ENCODE data around the gene GSC2.
"Not testable (repeated sequence)": the region's sequence is repeated elsewhere in the genome, so short reads cannot be mapped to it uniquely, and the experiment has no call there.

GSC2 gene

DNA sequence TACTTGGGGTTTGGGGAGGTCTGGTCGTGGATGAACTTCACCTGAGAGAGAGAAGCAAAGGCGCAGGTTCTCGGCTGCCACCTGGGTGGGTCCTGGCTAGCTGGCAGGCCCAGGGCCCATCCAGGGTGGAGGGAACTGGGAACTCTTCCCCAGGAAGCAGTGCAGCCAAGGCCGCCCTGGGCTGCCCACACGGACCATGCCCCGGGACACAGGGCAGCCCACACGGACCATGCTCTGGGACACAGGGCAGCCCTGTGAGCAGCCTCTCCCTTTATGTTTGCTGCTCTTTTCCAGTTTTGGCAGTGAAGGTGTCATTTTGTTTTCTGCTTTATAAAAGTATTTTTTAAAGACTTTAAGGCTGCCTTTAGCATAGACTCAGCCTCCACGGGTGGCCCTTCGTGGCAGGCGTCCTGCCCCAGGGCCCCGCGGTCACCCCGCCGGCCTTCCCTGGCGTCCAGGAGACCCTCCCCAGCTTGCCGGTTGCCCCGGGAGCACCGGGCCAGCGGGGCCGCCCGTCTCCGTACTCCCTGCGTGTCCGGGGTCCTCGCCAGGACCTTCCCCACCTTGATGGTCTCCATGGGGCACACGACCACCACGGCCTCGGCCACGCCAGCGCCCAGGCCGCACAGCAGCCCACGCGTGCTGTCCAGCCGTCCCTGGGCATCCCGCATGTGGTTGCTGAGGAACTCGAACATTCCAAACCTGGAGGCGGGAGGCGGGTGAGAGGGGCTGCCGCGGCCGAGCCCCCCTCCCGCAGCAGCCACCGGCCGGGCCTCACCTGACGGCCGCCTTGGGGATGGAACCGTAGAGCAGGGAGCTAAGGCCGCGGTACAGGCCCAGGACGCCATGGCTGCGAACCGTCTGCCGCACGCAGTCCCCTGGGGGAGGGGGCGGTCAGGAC lies 27.3 kb upstream of the GSC2 start:
- no peak for DNase-seq

DNA sequence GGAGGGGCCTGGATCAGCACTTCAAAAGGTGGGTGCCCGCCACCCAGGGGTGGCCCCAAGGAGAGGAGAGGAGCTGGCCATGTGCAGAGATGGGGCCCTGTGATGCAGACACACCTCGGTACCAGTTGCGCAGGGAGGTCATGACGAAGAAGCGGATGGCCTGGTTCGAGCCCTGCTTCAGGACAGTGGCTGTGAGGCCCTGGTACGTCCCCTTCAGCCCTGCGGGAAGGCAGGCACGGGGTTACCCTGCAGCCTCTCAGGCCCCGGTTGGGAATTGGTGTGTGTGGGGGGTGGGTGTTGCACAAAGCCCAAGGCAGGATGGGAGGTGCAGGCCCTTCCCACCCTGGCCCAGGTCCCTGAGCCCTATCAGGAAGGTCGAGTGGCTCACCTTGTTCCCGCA lies 26.6 kb upstream of the GSC2 start:
- no peak for DNase-seq

DNA sequence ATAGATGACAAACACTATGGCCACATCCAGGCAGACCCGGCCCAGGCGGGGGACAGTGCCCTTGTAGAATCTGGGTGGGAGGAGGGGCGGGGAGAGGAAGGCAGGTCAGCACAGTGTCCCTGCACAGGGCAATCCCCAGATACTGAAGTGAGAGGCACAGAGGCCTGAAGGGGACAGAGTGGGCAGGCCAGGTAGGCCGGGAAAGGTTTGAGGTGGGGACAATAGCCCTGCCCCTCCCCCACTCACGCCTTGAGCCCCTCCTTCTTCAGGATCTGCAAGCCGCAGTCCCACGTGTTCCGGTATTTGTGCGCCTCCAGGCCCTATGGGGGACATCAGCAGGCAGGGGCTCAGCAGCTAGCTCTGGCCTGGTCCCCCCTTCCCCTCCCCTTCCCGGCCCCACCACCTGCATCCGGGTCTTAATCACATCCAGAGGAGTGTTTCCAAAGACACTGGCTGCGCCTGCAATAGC lies 26.1 kb upstream of the GSC2 start:
- DNase-seq: no peak

DNA sequence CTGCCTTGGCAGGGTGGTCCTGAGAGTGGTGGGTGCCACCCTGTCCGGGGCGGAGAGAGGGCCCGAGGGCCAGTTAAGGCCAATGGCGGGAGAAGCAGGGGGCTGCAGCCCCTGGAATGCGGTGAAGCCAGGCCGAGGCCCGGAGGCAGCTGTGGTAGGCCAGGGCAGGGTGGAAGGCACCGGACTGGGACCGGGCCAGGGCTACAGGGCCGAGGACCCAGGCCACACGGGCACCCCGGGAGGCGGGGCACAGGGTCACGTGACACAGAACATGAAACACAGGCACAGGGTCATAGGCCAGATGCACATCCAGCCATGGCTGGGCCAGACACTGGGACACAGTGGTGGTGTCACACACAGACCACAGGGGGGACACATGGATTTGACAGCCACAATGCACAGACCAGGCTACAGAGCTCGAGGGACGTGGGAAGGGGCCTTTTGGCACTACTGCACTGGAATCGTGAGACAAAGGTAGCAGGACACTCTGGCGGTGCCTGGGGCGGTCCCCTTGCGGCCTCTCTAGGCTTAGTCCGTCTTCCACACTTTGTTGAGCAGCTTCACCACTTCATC lies 25.6 kb upstream of the GSC2 start:
- DNase-seq: no peak

DNA sequence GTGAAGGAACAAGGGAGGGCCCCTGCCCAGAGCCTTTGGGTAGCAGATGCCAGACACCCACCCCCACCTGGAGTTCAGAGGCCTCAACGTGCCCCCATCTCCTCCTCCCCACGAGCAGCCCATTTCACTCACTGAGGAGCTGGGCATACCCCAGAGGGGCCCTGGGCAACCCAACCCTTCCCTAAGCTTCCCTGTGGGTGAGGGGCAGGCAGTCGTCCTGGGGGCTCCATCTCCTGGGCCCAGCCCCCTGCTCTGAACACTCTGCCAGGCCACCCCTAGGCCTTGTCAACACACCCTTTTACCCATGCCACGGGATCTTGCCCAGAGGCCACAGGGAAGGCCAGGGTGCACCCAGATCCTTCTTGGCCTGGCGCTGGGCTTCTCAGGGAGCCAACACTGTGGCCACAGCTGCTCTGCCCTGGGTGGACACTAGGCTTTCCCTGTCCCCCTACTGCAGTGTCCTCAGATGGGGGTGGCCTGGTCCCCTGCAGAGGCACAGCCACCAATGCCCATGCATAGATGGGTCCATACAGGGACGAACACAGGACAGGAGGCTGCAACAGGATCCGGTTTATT lies 25.0 kb upstream of the GSC2 start:
- no peak for DNase-seq

DNA sequence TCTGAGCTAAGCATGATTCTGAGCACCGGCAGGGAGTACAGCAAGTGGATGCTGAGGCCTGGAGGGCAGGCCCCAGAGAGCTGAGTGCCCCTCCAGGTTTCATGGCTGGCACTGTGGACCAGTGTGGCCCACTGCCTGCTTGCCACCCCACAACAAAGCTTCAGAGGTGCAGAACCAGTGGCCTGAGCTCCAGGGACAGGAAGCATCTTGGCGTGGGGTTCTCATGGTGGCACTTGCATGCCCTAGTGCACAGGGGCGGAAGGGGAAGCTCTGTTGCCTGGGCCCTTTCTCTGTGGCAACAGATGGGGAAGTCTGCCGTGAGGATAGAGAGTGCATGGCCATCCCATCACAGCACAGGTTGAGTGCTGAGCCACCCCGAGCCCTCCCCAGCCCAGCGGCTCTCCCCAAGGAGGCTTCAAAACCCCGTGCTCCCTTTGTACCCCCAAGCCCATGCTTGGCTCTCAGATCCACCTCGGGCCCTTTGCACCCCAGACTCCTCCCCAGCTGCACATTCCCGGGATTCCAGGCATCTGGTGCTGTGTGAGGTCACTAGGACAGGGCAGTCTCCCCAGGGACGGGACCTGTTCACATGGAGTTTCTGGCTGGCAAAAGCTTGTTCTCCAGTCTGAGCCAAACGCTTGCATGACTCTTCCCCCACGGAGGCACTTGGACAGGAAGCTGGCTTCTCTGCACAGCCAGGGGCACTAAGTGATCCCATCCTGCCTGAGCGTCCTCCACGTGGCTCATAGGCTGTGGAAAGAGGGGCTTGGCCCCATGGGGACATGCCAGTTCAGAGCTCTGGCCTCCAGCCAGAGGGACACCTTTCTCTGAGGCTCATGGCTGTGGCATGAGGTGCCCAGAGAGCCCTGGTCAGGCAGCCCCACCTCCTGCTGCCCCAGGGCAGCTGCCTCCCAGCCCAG lies 24.3 kb upstream of the GSC2 start:
- DNase-seq: peak; percentile 42

DNA sequence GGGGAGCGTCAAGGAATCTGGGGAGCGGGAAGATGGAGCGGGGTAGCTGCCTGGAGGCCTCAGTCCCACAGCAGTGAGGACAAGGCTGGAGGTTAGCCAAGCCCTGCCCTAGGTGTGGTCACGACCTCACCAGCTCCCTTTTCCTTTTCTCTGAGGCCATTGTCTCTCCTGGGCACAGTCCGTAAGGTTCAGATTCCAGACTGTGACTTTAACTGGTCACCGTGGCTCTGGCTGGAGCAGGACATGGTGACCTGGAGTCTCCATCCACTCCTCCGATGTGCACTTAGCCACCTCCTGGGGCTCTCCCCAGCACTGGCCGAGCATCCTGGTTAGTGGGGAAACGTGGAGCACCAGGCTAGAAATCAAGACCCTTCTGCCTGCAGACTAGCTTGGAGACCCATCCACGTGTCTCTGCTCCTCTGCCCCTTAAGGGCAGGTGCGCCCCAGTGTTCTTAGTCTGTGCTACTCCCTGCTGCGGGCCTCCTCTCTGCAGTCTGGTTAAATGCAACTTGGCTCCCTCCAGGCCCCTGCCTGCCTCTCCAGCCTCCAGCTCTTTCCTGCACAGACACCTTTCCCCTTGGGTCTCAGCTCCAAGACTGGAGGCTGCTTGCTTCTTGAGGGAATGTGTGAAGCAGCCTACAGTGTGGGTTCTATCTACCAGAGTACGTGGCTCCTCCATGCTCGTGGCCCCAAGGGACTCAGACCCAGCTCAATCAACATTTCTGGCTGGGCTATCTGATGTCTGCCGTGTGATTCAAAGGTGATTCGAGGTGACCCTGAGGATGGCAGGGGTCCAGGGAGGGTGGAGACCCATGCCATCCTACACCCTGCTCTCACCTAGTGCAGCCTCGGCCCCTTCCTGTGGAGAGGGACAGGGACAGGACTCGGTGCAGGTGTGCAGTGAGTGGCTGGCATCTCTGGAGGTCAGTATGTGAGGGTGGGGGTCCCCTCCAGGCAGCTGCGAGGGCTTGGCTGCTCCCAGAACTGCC lies 23.2 kb upstream of the GSC2 start:
- no peak for DNase-seq

DNA sequence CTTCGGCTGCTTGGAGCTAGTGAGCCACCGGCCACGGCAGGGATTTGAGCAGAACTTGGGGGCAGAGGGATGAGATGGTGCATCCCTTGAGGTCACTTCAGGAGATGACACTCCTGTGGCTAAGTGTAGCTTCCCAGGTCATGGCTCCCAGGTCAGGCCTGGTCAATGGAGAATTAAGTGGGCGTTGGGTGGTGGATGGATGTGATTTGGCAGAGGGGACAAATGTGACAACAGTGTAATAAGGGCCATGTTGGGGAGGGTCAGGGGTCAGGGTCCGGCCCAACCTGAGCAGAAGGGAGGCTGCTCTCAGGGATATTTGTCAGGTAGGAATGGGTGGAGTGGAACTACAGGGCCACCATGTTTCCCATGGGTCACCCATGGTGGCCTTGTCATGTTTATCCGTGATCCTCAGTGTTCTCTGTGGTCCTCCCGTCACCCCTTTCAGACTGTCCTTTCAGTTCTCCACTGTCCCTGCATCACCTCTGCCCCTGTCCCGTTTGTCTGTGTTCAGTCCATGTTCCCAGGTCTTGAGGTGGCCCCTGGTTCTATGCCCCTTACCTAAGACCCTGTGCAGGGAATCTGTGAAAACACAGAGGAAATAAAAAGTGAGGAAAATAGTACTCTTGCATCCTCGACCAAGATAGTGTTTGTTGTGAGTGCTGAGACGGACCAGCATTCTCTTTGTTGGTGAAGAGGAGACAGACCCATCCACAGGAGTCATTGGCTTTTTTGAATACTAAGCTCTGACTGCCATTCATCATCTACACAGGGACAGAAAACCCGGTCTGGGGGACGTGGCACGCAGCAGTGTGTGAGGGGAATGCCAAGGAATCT lies 22.3 kb upstream of the GSC2 start:
- DNase-seq: no peak

DNA sequence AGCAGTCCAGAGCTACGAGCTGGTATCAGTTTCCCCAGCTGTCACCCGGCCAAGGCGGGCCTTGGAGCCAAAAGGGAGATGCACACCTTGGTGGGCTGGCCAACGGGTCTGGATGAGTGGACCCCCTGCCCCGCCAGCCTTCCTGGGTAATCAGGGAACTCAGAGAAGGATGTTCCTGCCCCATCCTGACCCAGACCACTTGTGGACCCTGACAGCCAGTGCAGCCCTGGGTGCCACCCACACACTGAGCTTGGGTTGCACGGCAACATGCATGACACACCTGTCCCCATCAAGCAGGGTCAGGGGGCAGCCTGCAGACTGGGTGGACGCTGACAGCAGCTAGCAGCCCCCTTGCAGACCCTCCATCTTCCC lies 19.8 kb upstream of the GSC2 start:
- DNase-seq: no peak

DNA sequence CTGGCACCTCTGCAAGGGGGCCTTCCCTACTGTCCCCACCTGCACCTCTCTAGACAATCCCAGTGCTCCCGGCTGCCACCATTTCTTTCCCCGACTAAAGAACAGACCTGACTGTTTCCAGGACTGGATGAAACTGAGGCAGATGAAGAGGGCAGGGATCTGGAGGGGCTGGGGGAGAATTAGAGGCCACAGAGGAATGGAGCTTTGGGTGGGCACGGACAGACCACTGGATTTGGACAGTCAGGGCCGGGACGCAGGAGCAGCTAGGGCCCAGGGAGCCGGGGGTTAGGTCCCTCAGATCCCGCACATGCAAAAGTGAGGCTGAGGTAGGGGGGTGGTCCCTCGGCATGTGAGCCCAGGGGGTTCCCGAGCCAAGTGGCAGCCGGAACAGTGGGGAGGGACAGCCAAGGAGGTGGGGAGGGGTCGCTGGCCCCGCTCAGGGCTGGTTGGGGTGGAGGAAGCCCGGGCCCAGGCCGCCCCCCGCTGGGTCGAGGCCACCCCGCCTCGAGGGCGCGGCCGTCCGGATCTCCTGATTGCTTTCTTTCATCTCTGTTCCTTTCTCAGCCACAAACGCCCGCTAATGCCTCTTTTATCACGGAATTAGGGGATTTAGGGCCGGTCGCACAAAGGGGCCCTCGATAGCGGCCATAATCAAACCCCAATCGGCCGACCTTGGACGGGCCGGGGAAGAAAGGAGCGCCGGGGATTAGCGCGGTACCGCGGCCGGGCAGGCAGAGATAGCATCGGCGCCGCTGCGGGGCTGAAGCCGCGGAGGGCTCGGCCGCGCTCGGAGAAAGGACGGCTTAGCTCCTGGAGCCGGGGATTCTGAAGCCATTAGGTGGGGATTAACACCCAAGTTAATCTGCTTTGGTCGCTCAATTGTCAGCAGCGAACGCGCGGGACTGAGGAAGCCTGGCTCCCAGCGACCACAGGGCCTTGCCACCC lies 19.2 kb upstream of the GSC2 start:
- DNase-seq: no peak

DNA sequence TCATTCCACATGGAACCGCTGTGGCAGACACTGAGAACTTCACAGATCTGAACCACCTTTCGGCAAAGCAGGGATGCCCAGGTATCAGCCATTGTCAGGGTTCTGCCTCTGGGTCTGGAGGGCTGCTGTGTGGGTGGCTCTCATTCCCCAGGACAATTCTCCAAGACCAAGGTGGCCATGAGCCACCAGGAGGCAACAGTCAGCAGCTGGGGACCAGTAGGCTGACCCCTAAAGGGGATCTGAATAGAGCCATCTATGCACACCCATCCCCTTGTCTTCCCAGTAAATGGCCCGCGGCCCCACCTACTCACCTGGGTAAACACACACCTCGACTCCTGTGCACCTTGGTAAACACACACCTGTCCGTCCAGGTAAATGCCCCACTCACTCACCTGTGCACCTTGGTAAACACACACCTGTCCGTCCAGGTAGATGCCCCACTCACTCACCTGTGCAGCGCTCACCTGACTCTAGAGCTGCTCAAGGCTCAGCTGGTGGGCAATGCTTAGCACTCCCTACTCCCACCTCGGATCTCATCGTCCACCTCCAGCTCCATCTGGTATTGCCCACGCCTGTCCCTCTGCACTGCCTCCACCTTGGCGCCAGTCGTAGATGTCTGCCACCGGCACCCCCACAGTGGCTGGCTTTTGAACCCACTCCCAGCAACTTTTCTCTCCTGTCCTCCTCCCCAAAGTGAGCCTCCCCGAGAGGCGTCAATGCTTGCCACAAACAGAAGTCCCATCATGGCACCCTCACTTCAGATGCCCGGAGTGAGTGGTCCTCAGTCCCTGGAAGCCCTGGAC lies 18.2 kb upstream of the GSC2 start:
- DNase-seq: no peak

DNA sequence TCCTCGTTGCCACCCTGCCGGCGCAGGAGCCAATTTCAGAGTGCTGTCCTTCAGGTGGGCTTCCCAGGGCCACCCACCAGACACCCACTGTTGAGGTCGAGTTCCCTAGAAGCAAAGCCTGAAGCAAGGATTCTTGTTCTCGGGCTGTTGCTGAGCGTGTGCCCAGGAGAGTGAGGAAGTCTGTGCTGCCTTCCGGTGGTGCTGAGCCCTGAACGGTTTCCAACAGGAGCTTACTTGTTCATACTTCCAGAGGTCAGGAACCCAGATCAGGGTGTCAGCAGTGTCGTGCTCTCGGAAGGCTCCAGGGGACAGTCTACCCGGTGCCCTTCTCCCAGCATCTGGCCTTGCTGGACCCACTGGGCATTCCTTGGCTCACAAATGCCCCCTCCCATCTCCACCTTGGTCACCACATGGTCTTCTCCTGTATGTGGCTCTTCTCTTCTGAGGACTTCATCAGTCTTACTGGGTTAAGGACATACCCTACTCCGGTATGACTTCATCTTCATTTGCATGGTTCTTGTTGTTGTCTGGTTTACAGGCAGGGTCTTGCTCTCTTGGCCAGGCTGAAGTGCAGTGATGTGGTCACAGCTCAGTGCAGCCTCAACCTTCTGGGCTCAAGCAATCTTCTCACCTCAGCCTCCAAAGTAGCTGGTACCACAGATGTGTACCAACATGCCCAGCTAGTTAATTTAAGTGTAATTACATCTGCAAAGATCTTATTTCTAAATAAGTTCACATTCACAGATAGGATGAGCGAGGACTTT lies 17.2 kb upstream of the GSC2 start:
- no peak for DNase-seq

DNA sequence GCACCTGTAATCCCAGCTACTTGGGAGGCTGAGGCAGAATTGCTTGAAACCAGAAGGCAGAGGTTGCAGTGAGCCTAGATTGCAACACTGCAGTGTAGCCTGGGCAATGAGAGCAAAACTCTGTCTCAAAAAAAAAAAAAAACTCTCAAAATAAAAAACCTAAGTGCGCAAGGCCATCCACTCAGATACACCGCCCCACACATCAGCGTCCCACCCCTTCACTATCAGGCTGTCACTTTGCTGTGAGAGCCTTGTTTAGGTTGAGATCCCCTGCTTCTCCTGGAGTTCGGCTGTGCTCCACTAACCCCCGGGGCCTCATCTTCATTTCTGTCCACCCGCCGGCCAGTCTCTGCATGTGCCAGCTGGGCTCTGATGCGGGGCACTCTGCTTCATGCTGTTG lies 16.3 kb upstream of the GSC2 start:
- DNase-seq: no peak

DNA sequence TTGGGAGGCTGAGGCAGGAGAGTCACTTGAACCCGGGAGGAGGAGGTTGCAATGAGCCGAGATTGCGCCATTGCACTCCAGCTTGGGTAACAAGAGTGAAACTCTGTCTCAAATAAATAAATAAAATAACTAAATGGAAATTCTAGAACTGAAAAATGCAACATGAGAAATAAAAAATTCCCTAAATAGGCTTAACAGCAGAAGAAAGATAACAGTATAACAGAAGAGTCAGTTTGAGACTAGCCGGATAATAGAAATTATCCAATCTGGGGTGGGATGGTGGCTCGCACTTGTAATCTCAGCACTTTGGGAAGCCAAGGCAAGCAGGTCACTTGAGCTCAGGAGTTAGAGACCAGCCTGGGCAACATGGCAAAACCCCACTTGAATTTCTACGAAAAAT lies 14.3 kb upstream of the GSC2 start:
- DNase-seq: no peak

DNA sequence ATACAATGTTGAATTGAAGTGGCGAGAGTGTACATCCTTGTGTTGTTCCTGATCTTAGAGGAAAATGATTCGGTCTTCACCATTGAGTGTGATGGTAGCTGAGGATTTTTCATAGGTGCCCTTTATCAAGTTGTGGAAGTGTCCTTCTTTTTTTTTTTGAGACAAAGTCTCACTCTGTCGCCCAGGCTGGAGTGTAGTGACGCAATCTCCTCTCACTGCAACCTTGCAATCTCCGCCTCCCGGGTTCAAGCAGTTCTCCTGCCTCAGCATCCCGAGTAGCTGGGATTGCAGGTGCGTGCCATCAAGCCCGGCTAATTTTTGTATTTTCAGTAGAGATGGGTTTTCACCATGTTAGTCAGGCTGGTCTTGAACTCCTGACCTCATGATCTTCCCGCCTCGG lies 8.6 kb upstream of the GSC2 start:
- DNase-seq: not testable (repeated sequence)

DNA sequence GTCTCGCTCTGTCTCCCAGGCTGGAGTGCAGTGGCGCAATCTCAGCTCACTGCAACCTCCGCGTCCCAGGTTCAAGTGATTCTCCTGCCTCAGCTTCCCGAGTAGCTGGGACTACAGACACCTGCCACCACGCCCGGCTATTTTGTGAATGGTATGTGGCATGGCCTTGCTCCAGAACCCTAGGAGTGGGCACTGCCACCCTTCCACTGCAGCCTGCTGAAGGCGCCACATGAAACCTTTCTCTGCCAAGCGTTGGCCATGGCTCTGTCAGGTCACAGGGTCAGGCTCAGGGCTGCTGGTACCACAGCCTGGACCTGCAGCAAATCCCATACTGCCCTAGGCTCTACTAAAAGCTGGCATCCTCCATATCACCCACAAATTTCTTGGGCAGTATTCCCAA lies 6.0 kb upstream of the GSC2 start:
- DNase-seq: not testable (repeated sequence)

DNA sequence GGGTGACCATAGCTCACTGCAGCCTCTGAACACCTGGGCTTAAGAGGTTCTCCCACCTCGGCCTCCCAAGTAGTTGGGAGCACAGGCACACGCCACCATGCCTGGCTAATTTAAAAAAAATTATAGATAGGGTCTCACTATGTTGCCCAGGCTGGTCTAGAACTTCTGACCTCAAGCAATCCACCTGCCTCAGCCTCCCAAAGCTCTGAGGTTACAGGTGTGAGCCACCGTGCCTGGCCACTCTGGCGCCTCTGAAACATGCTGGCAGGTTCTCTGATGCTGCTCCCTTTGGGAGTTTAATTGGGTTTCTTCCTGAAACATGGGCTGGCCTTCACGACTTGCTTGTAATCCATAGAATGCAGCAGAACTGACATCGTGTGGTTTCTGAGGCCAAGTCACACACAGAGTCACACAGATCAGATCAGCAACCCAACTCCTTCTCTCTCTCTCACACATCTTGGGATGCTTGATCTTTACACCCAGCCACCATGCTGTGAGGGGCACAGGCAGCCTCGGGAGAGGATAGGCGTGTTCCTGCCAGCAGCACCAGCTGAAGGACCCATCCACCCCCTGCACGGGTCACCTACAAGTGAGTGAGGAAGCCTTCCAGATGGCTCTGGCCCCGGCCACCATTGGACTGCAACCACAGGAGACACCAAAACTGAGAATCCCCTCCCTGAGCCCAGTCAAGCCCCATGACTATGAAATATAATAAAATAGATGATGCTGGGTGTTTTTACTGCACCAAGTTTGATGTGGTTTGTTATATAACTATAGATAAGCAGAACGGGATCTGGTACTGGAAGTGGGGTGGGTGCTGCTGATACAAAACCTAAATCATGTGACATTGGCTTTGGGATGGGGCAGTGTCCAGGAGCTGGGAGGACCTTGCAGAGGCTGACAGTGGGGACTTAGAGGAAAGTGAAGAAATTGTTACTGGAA lies 3.1 kb upstream of the GSC2 start:
- DNase-seq: no peak

All from inflammatory macrophage treated with lipopolysaccharide for 4 hours (primary cell).